Measurements from ENCODE around the gene LMNTD2.

The LMNTD2 gene

GRCh38 chr11:592918-593317, 32.4 kb upstream of the LMNTD2 start:
- no peaks in the 10 kb centered on the region for H3K9me3 ChIP-seq (replicated peaks in 1 of 2; ENCODE audit: control insufficient read depth in 2 of 2, insufficient read depth in 1 of 2, low read depth in 1 of 2, low read length in 2 of 2)
- H4K8ac ChIP-seq (ENCODE audit: low read depth, low read length), result no peak overlapping the region
- H3K27me3 ChIP-seq (ENCODE audit: control insufficient read depth in 3 of 3, insufficient read depth in 3 of 3, low read depth in 1 of 3, low read length in 3 of 3), result no peaks in the 10 kb centered on the region
- H3K4me3 ChIP-seq (ENCODE audit: low read length in 2 of 2), result no peak overlapping the region
- H3K23ac ChIP-seq (ENCODE audit: low read depth, low read length, poor library complexity), result no peak overlapping the region
- H3K4me1 ChIP-seq (ENCODE audit: control insufficient read depth in 2 of 2, insufficient read depth in 1 of 2, low read depth in 1 of 2, low read length in 2 of 2), result no peaks in the 10 kb centered on the region
- peaks cover 2% of the 10 kb centered on the region for H3K79me1 ChIP-seq (ENCODE audit: low read depth, low read length)
- H3K4me2 ChIP-seq (ENCODE audit: insufficient read depth, low read length, poor library complexity, severe bottlenecking), result no peak overlapping the region
- no peak overlapping the region for H2AK5ac ChIP-seq (ENCODE audit: low read depth, low read length)
- no peak overlapping the region for H3K9ac ChIP-seq (ENCODE audit: low read depth, low read length, poor library complexity)
- no peak overlapping the region for H2BK15ac ChIP-seq (ENCODE audit: low read length)
- no peak overlapping the region for H3K27ac ChIP-seq (replicated peaks; ENCODE audit: low read length)
- WGBS, 2 donors (ENCODE audit: extremely low coverage in 2 of 2, insufficient read length in 2 of 2, insufficient replicate concordance in 1 of 2), result no CpG with 5 or more reads among the region's 10 CpGs
- no peak overlapping the region for H2AFZ ChIP-seq (ENCODE audit: low read length)
- no peak overlapping the region for H4K91ac ChIP-seq (ENCODE audit: low read depth, low read length, poor library complexity)
- H3K14ac ChIP-seq (ENCODE audit: low read length), result no peak overlapping the region
- no peak overlapping the region for H2BK12ac ChIP-seq (ENCODE audit: low read length)
- H2BK5ac ChIP-seq (ENCODE audit: low read length), result no peak overlapping the region
- no peak for DNase-seq (ENCODE audit: low spot score)
- no peak overlapping the region for H2BK120ac ChIP-seq (ENCODE audit: low read depth, low read length)
- H3K4ac ChIP-seq (ENCODE audit: low read length), result no peak overlapping the region
- no peak overlapping the region for H3K18ac ChIP-seq (ENCODE audit: low read length)
- H3K36me3 ChIP-seq (replicated peaks in 1 of 2; ENCODE audit: control insufficient read depth in 2 of 2, insufficient read depth in 2 of 2, low read length in 2 of 2), result peaks cover 59 to 97% of the 10 kb centered on the region in 2 donors

- H3K27ac ChIP-seq (replicated peaks; ENCODE audit: low read length), result no peak overlapping the region
- no peaks in the 10 kb centered on the region for H3K27me3 ChIP-seq (ENCODE audit: control insufficient read depth in 3 of 3, insufficient read depth in 3 of 3, low read depth in 1 of 3, low read length in 3 of 3)
- H3K23ac ChIP-seq (ENCODE audit: low read depth, low read length, poor library complexity), result peak overlapping the region; percentile 17
- no peaks in the 10 kb centered on the region for H3K9me3 ChIP-seq (replicated peaks in 1 of 2; ENCODE audit: control insufficient read depth in 2 of 2, insufficient read depth in 1 of 2, low read depth in 1 of 2, low read length in 2 of 2)
- no CpG with 5 or more reads among the region's 22 CpGs for WGBS, 2 donors (ENCODE audit: extremely low coverage in 2 of 2, insufficient read length in 2 of 2, insufficient replicate concordance in 1 of 2)
- H2BK12ac ChIP-seq (ENCODE audit: low read length), result no peak overlapping the region
- H3K9ac ChIP-seq (ENCODE audit: low read depth, low read length, poor library complexity), result no peak overlapping the region
- no peak overlapping the region for H4K8ac ChIP-seq (ENCODE audit: low read depth, low read length)
- peaks cover 2% of the 10 kb centered on the region for H3K79me1 ChIP-seq (ENCODE audit: low read depth, low read length)
- H3K4me1 ChIP-seq (ENCODE audit: control insufficient read depth in 2 of 2, insufficient read depth in 1 of 2, low read depth in 1 of 2, low read length in 2 of 2), result no peaks in the 10 kb centered on the region
- H3K4me2 ChIP-seq (ENCODE audit: insufficient read depth, low read length, poor library complexity, severe bottlenecking), result no peak overlapping the region
- no peak overlapping the region for H2BK5ac ChIP-seq (ENCODE audit: low read length)
- H2AK5ac ChIP-seq (ENCODE audit: low read depth, low read length), result no peak overlapping the region
- peaks cover 60 to 97% of the 10 kb centered on the region in 2 donors for H3K36me3 ChIP-seq (replicated peaks in 1 of 2; ENCODE audit: control insufficient read depth in 2 of 2, insufficient read depth in 2 of 2, low read length in 2 of 2)
- H4K91ac ChIP-seq (ENCODE audit: low read depth, low read length, poor library complexity), result no peak overlapping the region
- peak overlapping the region in 1 of 2 donors; percentile 53 for H3K4me3 ChIP-seq (ENCODE audit: low read length in 2 of 2)
- H3K14ac ChIP-seq (ENCODE audit: low read length), result no peak overlapping the region
- H2BK15ac ChIP-seq (ENCODE audit: low read length), result no peak overlapping the region
- DNase-seq (ENCODE audit: low spot score), result no peak
- H3K4ac ChIP-seq (ENCODE audit: low read length), result no peak overlapping the region
- H3K18ac ChIP-seq (ENCODE audit: low read length), result no peak overlapping the region
- H2BK120ac ChIP-seq (ENCODE audit: low read depth, low read length), result no peak overlapping the region
- no peak overlapping the region for H2AFZ ChIP-seq (ENCODE audit: low read length)
Observed at GRCh38 chr11:592501-592900, 32.0 kb upstream of the LMNTD2 start.

- no peaks in the 10 kb centered on the region for H3K9me3 ChIP-seq (replicated peaks in 1 of 2; ENCODE audit: control insufficient read depth in 2 of 2, insufficient read depth in 1 of 2, low read depth in 1 of 2, low read length in 2 of 2)
- no peak overlapping the region for H4K91ac ChIP-seq (ENCODE audit: low read depth, low read length, poor library complexity)
- no peak overlapping the region for H2BK5ac ChIP-seq (ENCODE audit: low read length)
- no peak overlapping the region for H3K4ac ChIP-seq (ENCODE audit: low read length)
- H3K14ac ChIP-seq (ENCODE audit: low read length), result no peak overlapping the region
- H3K36me3 ChIP-seq (replicated peaks in 1 of 2; ENCODE audit: control insufficient read depth in 2 of 2, insufficient read depth in 2 of 2, low read length in 2 of 2), result peaks cover 62 to 97% of the 10 kb centered on the region in 2 donors
- no peaks in the 10 kb centered on the region for H3K27me3 ChIP-seq (ENCODE audit: control insufficient read depth in 3 of 3, insufficient read depth in 3 of 3, low read depth in 1 of 3, low read length in 3 of 3)
- no peaks in the 10 kb centered on the region for H3K4me1 ChIP-seq (ENCODE audit: control insufficient read depth in 2 of 2, insufficient read depth in 1 of 2, low read depth in 1 of 2, low read length in 2 of 2)
- DNase-seq (ENCODE audit: low spot score), result no peak
- no peak overlapping the region for H2AK5ac ChIP-seq (ENCODE audit: low read depth, low read length)
- no peak overlapping the region for H2BK120ac ChIP-seq (ENCODE audit: low read depth, low read length)
- H3K4me3 ChIP-seq (ENCODE audit: low read length in 2 of 2), result no peak overlapping the region
- H4K8ac ChIP-seq (ENCODE audit: low read depth, low read length), result no peak overlapping the region
- no CpG with 5 or more reads among the region's 11 CpGs for WGBS, 2 donors (ENCODE audit: extremely low coverage in 2 of 2, insufficient read length in 2 of 2, insufficient replicate concordance in 1 of 2)
- H3K79me1 ChIP-seq (ENCODE audit: low read depth, low read length), result peaks cover 2% of the 10 kb centered on the region
- no peak overlapping the region for H3K23ac ChIP-seq (ENCODE audit: low read depth, low read length, poor library complexity)
- H3K4me2 ChIP-seq (ENCODE audit: insufficient read depth, low read length, poor library complexity, severe bottlenecking), result no peak overlapping the region
- H2BK15ac ChIP-seq (ENCODE audit: low read length), result no peak overlapping the region
- no peak overlapping the region for H2AFZ ChIP-seq (ENCODE audit: low read length)
- no peak overlapping the region for H2BK12ac ChIP-seq (ENCODE audit: low read length)
- H3K18ac ChIP-seq (ENCODE audit: low read length), result no peak overlapping the region
- H3K27ac ChIP-seq (replicated peaks; ENCODE audit: low read length), result no peak overlapping the region
- no peak overlapping the region for H3K9ac ChIP-seq (ENCODE audit: low read depth, low read length, poor library complexity)
Observed at GRCh38 chr11:590997-591396, 30.5 kb upstream of the LMNTD2 start.

- DNase-seq (ENCODE audit: low spot score), result no peak
- no peak overlapping the region for H2AK5ac ChIP-seq (ENCODE audit: low read depth, low read length)
- no peaks in the 10 kb centered on the region for H3K4me1 ChIP-seq (ENCODE audit: control insufficient read depth in 2 of 2, insufficient read depth in 1 of 2, low read depth in 1 of 2, low read length in 2 of 2)
- no peak overlapping the region for H3K18ac ChIP-seq (ENCODE audit: low read length)
- H3K4ac ChIP-seq (ENCODE audit: low read length), result no peak overlapping the region
- no peak overlapping the region for H3K14ac ChIP-seq (ENCODE audit: low read length)
- H3K27ac ChIP-seq (replicated peaks; ENCODE audit: low read length), result no peak overlapping the region
- H4K8ac ChIP-seq (ENCODE audit: low read depth, low read length), result peak overlapping the region; percentile 74
- H3K9me3 ChIP-seq (replicated peaks in 1 of 2; ENCODE audit: control insufficient read depth in 2 of 2, insufficient read depth in 1 of 2, low read depth in 1 of 2, low read length in 2 of 2), result no peaks in the 10 kb centered on the region
- peaks cover 4% of the 10 kb centered on the region for H3K79me1 ChIP-seq (ENCODE audit: low read depth, low read length)
- no peak overlapping the region for H2BK5ac ChIP-seq (ENCODE audit: low read length)
- no peak overlapping the region for H4K91ac ChIP-seq (ENCODE audit: low read depth, low read length, poor library complexity)
- peaks cover 56 to 85% of the 10 kb centered on the region in 2 donors for H3K36me3 ChIP-seq (replicated peaks in 1 of 2; ENCODE audit: control insufficient read depth in 2 of 2, insufficient read depth in 2 of 2, low read length in 2 of 2)
- H2AFZ ChIP-seq (ENCODE audit: low read length), result no peak overlapping the region
- no CpG with 5 or more reads among the region's 26 CpGs for WGBS, 2 donors (ENCODE audit: extremely low coverage in 2 of 2, insufficient read length in 2 of 2, insufficient replicate concordance in 1 of 2)
- H3K4me3 ChIP-seq (ENCODE audit: low read length in 2 of 2), result no peak overlapping the region
- H3K9ac ChIP-seq (ENCODE audit: low read depth, low read length, poor library complexity), result no peak overlapping the region
- H2BK12ac ChIP-seq (ENCODE audit: low read length), result no peak overlapping the region
- no peaks in the 10 kb centered on the region for H3K27me3 ChIP-seq (ENCODE audit: control insufficient read depth in 3 of 3, insufficient read depth in 3 of 3, low read depth in 1 of 3, low read length in 3 of 3)
- H3K4me2 ChIP-seq (ENCODE audit: insufficient read depth, low read length, poor library complexity, severe bottlenecking), result no peak overlapping the region
- H2BK120ac ChIP-seq (ENCODE audit: low read depth, low read length), result no peak overlapping the region
- no peak overlapping the region for H2BK15ac ChIP-seq (ENCODE audit: low read length)
- H3K23ac ChIP-seq (ENCODE audit: low read depth, low read length, poor library complexity), result peak overlapping the region; percentile 59
Observed at GRCh38 chr11:589798-590197, 29.3 kb upstream of the LMNTD2 start.
